ENCODE results near the gene KDM6A.
"Not testable (repeated sequence)": the region's sequence is repeated elsewhere in the genome, so short reads cannot be mapped to it uniquely, and the experiment has no call there.

Gene KDM6A

GRCh38 chrX:45083314-45083713 is 210.3 kb downstream of the KDM6A start:
- DNase-seq (ENCODE audit: low spot score), result no peak

DNA sequence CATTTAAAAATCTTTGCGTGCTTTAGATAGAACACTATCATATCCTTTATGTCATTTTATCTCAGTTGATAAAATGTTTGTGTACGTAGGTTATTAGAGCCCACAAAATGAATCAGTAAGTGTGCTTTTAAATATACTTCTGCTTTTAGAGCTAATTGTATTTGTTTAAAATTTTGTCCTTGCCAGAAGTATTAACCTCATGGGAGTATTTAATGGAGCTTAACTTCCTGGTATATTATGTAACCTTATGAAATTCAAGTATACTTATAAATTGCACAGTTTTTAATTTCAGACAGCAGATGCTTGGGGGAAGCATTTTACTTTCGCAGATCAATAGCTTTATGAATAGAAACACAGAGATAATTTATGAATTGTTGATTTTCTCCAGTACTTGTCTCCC is 237.5 kb downstream of the KDM6A start:
- no peak for DNase-seq (ENCODE audit: low spot score)

DNA sequence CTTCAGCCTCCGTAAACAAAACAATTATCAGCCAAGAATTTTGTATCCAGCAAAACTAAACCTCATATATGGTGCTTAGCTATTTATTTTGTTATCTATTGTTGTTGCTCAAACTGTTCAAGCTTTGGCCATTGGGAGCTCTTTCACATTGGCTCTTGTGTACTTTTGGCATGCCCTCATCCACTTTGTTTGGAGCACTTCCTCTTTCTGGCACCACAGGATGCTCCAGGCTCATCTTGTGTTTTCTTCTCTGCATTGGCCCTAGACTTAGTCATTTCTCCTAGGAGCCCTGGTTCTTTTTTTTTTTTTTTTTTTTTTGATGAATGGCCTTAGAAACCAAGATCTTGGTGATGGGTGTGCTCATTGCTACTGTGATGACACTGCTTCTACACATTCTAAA is 253.2 kb downstream of the KDM6A start:
- no peak for DNase-seq (ENCODE audit: low spot score)

- DNase-seq (ENCODE audit: low spot score), result no peak
Measured at GRCh38 chrX:45128896-45129454, 256.0 kb downstream of the KDM6A start.

DNA sequence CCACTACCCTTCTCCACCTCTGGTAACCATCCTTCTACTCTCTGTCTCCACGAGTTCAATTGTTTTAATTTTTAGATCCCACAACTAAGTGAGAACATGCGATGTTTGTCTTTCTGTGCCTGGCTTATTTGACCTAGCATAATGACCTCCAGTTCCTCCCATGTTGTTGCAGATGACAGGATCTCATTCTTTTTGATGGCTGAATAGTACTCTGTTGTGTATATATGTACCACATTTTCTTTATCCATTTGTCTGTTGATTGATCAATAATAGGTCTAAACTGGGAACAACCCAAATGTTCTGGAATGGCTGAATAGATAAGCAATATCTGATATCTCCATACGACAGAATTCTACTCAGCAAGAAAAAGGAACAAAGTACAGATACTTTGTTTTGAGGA is 260.5 kb downstream of the KDM6A start:
- DNase-seq (ENCODE audit: low spot score), result no peak

DNA sequence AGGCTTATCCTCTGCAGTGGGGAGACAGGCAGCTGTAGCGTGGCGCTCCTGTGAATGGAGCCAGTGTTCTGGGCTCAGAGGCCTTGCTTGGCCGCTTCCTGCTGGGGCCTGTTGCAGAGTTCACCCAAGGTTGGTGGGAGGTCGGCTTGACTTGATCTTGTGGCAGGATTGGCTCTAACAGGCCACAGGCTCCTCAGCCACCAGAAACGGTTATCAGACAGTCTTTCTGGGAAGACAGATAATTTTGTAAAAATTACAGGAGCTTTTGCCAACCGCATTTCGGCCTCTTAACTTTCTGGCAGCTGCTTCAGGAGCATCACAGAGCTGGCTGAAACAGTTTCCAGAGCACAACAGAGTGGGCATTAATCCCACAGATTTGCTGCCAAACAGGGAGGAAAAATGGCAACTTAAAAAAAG is 261.3 kb downstream of the KDM6A start:
- DNase-seq (ENCODE audit: low spot score), result peak; percentile 81

DNA sequence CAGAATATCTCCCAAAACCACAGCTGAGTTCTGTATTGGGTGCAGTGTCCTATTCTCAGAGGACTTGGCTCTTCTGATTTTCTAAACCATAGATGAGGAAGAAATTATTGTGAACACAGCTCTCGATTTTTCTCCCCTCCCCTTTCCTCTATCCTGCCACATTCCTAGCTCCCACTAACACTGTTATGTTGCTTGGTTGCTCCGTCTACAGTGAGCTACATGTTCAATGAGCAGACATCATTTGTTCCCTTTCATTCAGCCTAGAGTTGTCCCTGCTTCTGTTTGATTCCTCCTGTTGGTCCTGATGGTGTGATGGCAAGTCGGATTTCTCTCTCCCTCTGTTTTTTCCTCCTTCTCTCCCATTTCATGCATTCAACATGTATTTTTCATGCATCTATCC is 261.8 kb downstream of the KDM6A start:
- DNase-seq (ENCODE audit: low spot score), result no peak

DNA sequence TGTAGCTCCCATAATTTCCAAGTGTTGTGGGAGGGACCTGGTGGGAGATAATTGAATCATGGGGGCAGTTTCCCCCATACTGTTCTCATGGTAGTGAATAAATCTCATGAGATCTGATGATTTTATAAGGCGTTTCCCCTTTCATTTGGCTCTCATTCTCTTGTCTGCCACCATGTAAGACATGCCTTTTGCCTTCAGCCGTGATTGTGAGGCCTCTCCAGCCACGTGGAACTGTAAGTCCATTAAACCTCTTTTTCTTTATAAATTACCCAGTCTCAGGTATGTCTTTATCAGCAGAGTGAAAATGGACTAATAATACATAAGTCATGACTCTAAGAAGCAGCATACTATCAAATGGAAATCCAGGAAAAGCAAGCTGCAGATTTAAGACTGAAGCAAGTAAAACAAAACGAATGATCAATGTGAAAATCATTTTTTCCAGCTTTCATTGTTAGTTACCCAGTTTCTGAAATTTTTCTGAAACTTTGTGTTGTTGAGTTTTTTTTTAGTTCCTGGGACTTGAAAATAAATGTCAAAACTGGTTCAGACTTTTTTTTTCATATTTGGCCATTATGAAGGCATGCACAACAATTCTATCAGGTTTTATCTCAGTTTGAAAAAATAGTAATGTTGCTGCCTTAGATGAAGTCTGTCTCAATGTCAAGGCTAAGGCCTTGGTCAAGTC is 262.5 kb downstream of the KDM6A start:
- DNase-seq (ENCODE audit: low spot score), result not testable (repeated sequence)

GRCh38 chrX:45137531-45137930 is 264.5 kb downstream of the KDM6A start:
- no peak for DNase-seq (ENCODE audit: low spot score)

- DNase-seq (ENCODE audit: low spot score), result no peak
Measured at GRCh38 chrX:45138525-45138924, 265.5 kb downstream of the KDM6A start.

- DNase-seq (ENCODE audit: low spot score), result no peak
Measured at GRCh38 chrX:45140812-45141211, 267.8 kb downstream of the KDM6A start.

- no peak for DNase-seq (ENCODE audit: low spot score)
Measured at GRCh38 chrX:45142185-45142584, 269.2 kb downstream of the KDM6A start.

GRCh38 chrX:45143455-45143854 is 270.5 kb downstream of the KDM6A start:
- peak; percentile 90 for DNase-seq (ENCODE audit: low spot score)

DNA sequence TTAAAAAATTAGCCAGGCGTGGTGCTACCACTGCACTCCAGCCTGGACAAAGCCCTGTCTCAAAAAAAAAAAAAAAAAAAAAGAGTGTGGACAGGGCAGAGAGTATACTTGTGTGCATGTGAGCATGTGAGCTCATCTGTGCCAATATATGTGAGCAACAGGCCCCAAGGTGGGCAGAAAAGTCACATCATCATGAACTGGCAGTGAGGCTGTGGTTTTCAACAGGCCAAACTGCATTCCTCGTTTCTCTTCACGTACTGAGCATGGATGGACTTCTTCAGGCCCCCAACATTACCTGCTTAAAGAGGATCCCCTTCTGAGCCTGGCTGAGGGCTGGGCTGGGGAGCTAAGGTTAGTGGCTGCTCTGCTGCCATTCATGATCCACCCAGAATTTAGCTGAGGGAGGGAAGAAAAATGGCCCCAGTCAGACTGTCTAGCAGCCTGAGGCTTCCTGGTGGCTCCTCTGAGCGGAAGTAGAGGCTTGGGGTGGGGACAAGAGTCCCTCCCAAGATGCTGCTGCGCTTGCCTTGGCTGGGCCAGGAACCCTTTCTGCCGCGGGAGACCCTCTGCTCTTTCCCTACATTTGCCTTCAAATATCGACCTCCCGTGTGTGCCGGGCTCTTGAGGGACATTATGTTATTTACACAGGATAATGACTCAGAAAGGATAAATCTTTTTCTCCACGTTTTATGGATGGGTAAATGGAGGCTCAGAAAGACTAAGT is 272.7 kb downstream of the KDM6A start:
- no peak for DNase-seq (ENCODE audit: low spot score)

GRCh38 chrX:45150821-45151220 is 277.8 kb downstream of the KDM6A start:
- no peak for DNase-seq (ENCODE audit: low spot score)

DNA sequence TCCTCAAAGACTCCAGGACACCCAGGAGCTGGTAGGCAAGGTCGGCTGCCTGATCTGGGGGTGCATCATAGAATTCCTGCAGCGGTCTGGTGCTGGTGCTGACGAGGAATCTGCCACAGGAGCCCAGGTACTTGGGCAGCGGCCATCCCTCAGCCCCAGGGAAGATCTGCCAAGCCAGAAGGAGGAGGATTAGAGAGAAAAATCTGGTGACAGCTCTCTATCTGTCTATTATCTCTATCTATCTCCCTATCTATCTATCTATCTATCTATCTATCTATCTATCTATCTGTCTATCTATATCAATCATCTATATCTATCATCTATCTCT is 281.0 kb downstream of the KDM6A start:
- DNase-seq (ENCODE audit: low spot score), result no peak

- DNase-seq (ENCODE audit: low spot score), result no peak
Measured at GRCh38 chrX:45154462-45154861, 281.5 kb downstream of the KDM6A start.

DNA sequence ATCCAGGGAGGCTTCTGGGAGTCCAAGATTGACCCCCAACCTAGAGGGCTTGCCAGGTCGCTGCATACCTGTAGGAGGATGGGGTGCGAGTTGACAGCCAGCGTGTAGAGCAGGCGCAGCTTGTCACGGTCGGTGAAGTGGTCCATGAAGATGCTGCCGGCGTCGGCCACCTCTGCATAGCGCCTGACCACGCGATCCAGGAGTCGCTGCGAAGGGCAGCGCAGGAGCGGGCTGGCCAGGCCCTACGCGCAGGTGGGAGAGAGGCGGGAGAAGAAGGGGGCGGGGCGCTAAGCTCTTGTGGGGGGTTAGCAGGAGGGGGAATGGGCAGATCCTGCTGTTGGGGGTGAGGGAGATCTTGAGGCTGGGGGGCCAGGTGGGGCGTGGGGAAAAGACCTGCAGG is 284.7 kb downstream of the KDM6A start:
- no peak for DNase-seq (ENCODE audit: low spot score)
